Fibroblast of mammary gland (primary cell): Measurements from ENCODE around the gene TSPAN11.

Source experiments
- DNase-seq: peaks from one replicate; pipeline ENCODE4 v3.0.0-alpha.2; 2010; ENCODE audit warnings: low read depth
- H3K4me3 ChIP-seq: 2 replicates; pipeline ENCODE4 v1.5.1; 2011; ENCODE audit warnings: low read depth, mild to moderate bottlenecking, low read length, moderate library complexity; ENCODE audit not compliant: control insufficient read depth
- TF ChIP-seq, protein P1 (sequence below): conservative IDR thresholded peaks from 2 replicates; pipeline ENCODE4 v1.5.1; 2011; ENCODE audit warnings: low read depth, low read length, inconsistent platforms; ENCODE audit not compliant: control insufficient read depth, insufficient read depth

TSPAN11 gene

DNA sequence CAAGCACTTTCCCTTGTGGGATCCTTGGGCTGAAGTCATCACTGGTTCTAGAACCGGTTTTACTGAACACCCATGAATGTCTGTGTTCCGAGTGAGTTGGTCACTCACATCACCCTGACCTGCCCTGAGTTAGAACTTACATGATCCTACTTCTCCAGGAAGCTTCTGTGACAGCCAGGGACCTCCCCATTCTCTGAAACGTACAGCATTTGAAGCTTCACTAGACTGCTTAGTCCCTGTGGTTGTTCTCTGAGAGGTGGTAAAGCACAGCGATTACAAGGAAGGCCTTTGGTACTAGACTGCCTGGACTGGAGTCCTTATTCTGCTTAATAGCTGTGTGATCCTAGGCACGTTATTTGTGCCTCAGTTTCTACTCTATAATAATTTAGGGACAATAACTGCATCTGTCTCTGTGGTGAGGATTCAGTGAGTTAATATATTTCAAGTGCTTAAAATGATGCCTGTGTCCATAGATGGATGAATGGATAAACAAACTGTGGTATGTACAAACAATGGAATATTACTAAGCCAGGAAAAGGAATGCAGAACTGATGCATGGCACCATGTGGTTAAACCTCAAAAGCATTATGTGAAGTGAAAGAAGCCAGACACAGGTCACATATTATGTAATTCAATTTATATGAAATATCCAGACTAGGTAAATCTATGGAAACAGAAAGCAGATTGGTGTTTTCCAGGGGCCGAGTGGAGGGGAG is 92.4 kb downstream of the TSPAN11 start:
- no peak overlapping the region for H3K4me3 ChIP-seq
- DNase-seq: no peak
- TF ChIP-seq, protein P1, sequence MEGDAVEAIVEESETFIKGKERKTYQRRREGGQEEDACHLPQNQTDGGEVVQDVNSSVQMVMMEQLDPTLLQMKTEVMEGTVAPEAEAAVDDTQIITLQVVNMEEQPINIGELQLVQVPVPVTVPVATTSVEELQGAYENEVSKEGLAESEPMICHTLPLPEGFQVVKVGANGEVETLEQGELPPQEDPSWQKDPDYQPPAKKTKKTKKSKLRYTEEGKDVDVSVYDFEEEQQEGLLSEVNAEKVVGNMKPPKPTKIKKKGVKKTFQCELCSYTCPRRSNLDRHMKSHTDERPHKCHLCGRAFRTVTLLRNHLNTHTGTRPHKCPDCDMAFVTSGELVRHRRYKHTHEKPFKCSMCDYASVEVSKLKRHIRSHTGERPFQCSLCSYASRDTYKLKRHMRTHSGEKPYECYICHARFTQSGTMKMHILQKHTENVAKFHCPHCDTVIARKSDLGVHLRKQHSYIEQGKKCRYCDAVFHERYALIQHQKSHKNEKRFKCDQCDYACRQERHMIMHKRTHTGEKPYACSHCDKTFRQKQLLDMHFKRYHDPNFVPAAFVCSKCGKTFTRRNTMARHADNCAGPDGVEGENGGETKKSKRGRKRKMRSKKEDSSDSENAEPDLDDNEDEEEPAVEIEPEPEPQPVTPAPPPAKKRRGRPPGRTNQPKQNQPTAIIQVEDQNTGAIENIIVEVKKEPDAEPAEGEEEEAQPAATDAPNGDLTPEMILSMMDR: no peak

DNA sequence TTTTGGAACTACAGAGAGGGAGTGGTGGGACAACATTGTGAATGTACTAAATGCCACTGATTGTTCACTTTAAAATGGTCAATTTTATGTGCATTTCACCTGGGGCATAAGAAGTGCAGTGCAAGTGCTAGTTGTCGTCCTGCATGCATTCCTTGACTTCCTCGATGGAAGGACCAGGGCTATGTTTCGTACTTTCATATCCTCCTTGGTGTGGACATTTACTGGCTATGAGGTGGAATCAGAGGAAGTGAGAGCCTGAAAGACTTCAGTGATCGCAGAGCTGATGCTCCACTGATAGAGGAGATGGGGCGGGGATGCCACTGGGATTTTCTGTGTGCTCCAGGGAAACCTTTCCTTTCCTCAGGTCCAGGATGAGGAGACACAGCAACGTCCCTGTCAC is 93.0 kb downstream of the TSPAN11 start:
- H3K4me3 ChIP-seq: no peak overlapping the region
- TF ChIP-seq, protein P1: no peak
- DNase-seq: no peak

GRCh38 chr12:31019976-31020375 is 93.4 kb downstream of the TSPAN11 start:
- no peak overlapping the region for H3K4me3 ChIP-seq
- DNase-seq: no peak
- TF ChIP-seq, protein P1: no peak

GRCh38 chr12:31020385-31021166 is 94.0 kb downstream of the TSPAN11 start:
- DNase-seq: no peak
- TF ChIP-seq, protein P1: no peak

GRCh38 chr12:31021181-31021580 is 94.6 kb downstream of the TSPAN11 start:
- H3K4me3 ChIP-seq: no peak overlapping the region

More at GRCh38 chr12:31020385-31021166, 94.0 kb downstream of the TSPAN11 start:
- no peak overlapping the region for H3K4me3 ChIP-seq

DNA sequence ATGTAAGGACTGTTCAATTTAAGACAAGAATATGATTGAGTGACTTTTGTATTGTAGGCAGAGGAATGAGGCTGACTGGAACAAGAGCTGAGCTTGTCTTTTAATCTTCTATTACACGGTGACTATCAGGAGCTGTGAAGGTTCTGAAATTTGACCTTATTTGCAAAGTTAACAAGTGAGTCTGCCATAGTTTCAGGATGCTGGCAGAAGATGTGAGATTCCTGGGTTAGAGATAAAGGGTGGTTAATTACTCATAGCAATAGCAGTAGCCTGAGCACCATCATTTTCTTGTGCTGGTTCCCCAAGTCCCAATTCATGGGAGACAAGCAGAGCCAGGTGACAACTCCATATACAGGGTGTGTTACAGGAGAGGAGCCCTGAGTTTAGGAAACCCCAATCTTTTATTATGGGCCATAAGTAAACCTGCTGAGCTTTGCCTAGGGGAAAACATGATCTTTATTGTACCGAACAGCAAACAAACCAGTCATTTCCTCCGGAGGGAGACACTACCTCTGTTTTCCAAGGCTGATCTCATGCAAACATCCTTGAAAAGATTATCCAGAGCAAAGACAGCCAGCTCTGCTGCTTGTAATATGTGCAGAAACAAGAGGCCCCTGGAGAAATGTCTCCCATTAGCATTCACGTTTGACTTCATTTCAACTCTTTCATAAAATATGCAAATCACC is 95.4 kb downstream of the TSPAN11 start:
- H3K4me3 ChIP-seq: no peak overlapping the region
- TF ChIP-seq, protein P1: no peak
- peak; percentile 8 for DNase-seq

More at GRCh38 chr12:31021181-31021580, 94.6 kb downstream of the TSPAN11 start:
- DNase-seq: no peak
- TF ChIP-seq, protein P1: no peak
